Activated T-cell treated with anti-CD3 and anti-CD28 coated beads for 4 hours (primary cell): Measurements from ENCODE around the gene RELL1.

Experiments used
- DNase-seq: peaks from one replicate; pipeline ENCODE4 v3.0.0-alpha.2; 2020

The RELL1 gene

GRCh38 chr4:37591349-37591748, 94.8 kb downstream of the RELL1 start:
- DNase-seq: no peak

DNA sequence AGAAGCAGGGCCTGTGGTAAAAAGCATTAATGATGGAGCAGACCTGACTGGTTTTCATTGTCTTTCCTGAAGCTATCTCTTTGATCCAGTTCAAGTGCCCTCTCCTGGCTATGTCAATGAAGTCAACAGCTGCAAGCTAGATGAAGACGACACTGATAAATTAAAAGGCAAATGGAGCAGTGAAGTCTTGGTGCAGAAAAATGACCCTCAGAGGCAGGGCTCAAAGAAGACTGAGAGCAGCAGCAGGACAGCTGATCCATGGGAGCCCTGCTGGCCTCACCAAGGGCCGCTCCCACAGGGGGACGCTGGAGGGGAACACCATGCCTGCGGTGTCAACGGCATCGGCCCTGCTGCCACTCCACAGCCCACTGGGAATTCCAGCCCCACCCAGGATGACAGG, 96.2 kb downstream of the RELL1 start:
- no peak for DNase-seq

- DNase-seq: no peak
Observed at GRCh38 chr4:37588150-37588549, 98.0 kb downstream of the RELL1 start.

DNA sequence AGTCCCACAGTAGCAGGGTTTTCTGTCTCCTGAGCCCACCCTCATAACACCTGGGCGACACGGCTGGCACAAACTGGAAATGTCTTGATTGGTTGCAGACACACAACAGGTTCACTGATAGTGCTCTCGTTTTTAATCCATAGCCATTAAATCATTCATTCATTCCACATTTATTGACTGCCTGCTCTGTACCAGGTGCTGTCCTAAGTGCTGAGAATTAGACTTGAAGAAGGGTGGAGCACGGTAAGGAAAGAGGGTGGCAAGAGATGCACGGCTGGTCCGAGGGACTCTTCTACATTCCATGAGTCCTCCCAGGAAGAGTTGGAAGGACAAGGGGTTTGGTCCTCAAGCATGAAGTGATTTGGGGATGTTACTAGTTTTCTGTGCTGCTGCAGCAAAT, 100.0 kb downstream of the RELL1 start:
- no peak for DNase-seq

- no peak for DNase-seq
Observed at GRCh38 chr4:37584493-37585060, 101.6 kb downstream of the RELL1 start.

DNA sequence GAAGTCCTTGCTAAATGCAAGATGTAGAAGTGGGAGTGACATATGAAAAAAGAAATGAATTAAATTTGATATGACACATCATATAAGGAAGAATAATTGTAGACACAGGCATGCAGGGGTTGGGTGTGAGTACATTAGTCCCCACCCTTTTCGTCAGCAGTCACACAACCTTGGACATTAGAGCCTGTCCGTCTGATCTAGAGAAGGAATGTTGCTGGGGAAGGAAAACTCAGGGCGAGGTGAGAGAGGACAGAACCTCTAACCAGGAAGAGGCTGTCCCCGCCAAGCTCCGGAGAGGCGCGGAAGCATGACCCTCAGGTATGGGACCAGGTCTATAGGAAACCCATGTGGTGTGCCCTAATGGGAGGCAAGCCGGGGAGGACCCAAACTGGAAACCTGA, 102.1 kb downstream of the RELL1 start:
- DNase-seq: no peak

DNA sequence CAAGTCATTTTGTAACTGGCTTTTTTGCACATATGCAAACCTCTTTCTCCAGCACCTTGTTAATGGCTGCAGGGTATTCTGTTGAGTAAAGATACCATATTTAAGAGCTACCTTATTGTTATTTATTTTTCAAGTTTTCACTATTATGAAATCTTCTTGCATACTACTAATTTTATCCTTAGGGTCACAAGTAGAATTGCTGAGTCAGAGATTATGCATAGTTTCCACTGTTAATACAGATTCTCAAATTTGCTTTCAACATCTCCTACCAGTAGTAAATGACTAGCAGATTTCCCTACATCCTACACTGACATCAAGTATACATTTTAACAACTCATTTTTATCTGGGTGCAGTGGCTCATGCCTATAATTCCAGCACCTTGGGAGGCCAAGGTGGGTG, 112.6 kb downstream of the RELL1 start:
- DNase-seq: no peak

DNA sequence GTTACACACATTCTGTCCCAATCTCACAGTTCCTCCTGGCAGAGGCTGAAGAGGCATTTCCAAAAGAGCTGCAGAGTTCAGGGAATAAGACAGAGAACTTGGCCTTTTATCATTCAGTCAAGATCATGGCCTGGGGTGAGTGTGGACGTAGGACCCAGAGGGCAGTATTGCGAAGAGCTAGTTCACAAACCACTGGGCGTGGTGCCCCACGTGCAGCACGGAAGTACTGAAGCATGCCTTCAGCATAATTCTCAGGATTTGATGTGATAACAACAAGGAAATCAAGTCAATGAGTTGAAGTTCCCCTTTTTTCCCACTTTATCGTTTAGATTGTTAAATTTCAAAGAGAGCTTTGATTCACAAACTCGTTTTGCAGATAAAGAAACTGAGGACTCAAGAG, 117.7 kb downstream of the RELL1 start:
- no peak for DNase-seq

- DNase-seq: no peak
Observed at GRCh38 chr4:37567836-37568235, 118.3 kb downstream of the RELL1 start.

DNA sequence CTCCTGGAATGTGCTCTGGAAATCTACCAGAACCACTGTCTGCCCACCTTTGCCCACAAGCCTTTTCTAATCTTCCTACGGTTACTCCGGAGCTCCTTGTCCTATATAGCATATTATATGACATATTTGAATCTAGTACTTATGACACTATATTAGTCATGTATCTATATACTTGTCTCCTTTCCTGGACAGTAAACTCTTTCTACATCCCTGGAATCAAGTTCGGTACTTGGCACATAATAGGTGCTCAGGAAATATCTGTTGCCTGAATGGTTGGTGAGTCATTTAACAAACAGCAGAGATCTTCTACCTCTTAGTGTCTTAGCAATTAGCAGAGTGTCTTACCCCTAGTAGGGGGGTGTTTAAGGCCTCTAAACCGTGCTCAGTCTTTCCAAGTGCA, 123.6 kb downstream of the RELL1 start:
- no peak for DNase-seq

DNA sequence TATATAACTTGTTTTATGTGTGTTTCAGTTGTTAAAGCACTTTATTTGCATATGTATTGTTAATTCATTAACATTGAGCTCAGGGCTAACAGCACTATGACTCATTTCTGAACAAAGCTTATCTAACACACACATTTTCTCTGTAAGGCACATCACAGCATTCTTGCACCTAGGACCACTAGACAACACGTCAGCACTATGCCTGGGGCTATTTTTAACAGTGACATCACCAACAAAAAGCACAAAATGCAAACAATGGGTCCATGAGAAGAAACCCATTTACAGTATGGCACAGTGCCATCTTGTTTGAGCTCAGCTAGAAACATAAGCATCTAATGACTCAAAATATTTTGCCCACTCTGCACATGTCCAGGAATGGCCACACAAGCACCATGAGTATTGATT, 124.4 kb downstream of the RELL1 start:
- no peak for DNase-seq

DNA sequence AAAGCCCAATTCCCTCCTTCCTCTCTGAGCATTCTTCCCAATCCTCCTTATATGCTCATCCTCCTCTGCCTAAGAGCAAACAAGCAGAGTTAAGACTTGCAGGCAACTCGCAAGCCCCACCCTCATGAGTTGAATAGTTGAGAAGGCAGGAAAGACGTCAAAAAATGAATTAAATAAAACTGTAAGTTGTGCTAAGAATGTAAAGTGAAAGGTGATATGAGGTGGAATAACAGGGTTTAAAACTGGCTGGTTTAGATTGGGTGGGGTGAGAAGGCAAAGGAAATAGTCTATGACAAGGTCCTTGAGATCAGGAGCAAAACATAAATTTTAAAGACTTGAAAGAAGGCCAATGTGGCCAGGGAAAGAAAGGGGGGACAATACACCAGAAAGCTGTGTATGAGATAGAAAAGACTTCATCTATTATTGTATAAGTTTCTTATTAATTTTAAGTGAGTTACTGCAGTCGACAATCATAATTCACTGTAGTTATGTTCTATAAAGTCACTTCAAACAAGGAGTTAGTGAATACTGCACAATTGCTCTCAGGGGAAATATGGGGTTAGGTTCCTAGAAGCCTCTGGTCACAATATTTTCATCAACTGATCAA, 124.9 kb downstream of the RELL1 start:
- DNase-seq: no peak
